Activated T-helper 17 cell treated with anti-CD3 and anti-CD28 coated beads, Interleukin-2, amount 50 U/mL, for 72 hours (primary cell): ENCODE results near the gene EHBP1. TPM values are rescaled to one million over a fixed set of nuclear protein-coding genes. Genes with fewer than 3 reads are reported as not detected.

Experiments used
- ATAC-seq: fragments of 150-1000 bp; cut with Tn5 transposase; replicated peaks from 2 replicates; pipeline ENCODE4 v1.10.0; 2021; ENCODE audit warnings: mild to moderate bottlenecking, moderate library complexity
- H3K27ac Mint-ChIP-seq: one replicate; pipeline ENCODE4 v1.8.0; 2022; ENCODE audit warnings: mixed read lengths
- H3K27me3 Mint-ChIP-seq: one replicate; pipeline ENCODE4 v1.8.0; 2022; ENCODE audit warnings: mixed read lengths
- H3K36me3 Mint-ChIP-seq: one replicate; pipeline ENCODE4 v1.8.0; 2022; ENCODE audit warnings: low read depth, mild to moderate bottlenecking, mixed read lengths
- H3K4me1 Mint-ChIP-seq: one replicate; pipeline ENCODE4 v1.8.0; 2022; ENCODE audit warnings: mixed read lengths
- H3K4me3 Mint-ChIP-seq: one replicate; pipeline ENCODE4 v1.8.0; 2022; ENCODE audit warnings: mild to moderate bottlenecking, mixed read lengths
- H3K9me3 Mint-ChIP-seq: one replicate; pipeline ENCODE4 v1.8.0; 2022; ENCODE audit warnings: mixed read lengths
- total RNA-seq, 2 donors: library from RNA; stranded (reverse); gene quantifications; one replicate each; pipeline ENCODE4 v1.2.3, GENCODE V29; 2022

EHBP1 gene
- total RNA-seq, 2 donors from 2014 or later, result 21.5 to 22.0 TPM

DNA sequence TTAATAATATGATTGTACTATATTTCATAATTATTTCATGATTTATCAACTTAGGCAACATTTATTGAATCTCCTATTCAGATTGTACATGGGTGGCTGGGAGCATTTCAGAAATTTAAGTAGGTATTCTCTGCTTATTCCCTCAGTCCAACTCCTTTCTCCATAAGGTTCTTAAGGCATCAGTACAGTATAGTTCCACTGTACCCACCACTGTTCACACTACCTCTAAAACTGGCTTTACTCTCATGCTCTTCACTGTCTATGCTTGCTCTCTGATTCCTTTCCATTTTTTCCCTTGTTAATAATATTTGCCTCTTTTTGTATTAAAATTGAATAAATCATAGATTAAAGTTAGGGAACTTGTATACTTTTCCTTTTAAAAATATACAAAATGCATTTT is 89.8 kb downstream of the EHBP1 start:
- Mint-ChIP-seq H3K27me3 (no peaks in the 10 kb centered on the region), H3K4me3 (no peak overlapping the region), H3K9me3 (no peaks in the 10 kb centered on the region), H3K4me1 (peaks cover 5% of the 10 kb centered on the region), H3K27ac (no peak overlapping the region), H3K36me3 (no peaks in the 10 kb centered on the region)
- no peak for ATAC-seq

DNA sequence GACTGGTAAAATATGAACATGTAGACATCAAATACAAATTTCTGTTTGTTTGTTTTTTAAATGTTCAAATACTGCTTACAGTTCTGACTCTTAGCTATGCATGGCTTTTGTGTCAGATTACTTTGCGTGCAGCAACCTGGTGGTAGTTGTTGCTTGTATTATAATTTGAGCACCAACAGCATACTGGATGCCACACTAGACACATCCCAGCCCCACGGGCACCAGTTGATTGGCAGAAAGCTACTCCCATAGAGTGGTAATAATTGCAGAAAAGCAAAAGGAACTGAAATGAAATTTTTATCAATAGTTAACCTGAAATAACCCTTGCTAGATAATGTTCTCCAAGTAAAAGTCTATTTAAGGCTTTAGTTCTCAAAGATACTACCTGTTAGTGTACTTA is 91.6 kb downstream of the EHBP1 start:
- Mint-ChIP-seq H3K27me3 (no peaks in the 10 kb centered on the region), H3K4me1 (peaks cover 5% of the 10 kb centered on the region), H3K9me3 (no peaks in the 10 kb centered on the region), H3K4me3 (no peak overlapping the region), H3K27ac (no peak overlapping the region), H3K36me3 (no peaks in the 10 kb centered on the region)
- ATAC-seq, result no peak

DNA sequence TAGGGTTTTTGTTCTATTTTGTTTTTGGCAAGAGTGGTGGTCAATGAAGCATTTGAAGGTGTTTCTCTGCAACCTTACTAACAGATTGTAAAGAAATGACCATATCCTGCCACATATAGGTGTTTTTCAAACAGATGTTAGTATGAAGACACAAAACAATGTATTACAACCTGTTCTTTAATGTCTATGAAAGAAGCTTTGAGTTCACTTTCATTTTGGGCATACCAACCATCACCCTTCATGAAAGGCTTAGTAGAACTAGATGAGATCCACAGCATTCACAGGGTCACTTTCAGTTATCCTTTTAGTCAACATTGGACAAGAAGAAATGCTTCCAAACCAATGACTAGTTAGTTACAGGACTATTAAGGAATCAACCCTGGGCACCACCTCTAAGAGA is 95.1 kb downstream of the EHBP1 start:
- peaks cover 3% of the 10 kb centered on the region for H3K36me3 Mint-ChIP-seq

DNA sequence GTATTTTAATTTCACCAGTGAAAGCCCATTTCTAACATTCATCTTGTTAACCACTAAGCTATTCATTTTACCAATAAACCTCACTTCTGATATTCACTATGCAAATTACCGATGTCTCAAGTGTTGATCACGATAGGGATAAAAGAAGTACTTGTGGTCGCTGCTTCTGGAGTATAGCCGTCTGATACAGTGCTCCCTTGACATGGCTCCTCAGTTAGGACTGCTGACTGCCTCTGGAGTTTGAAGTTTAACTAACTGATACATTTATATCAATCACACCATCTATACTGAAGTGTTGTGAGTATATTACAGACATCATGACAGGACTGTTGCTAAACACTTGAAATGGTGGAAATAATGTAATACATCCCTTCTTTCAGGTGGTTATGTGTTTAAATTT is 95.6 kb downstream of the EHBP1 start:
- peak overlapping the region; percentile 13 for H3K4me3 Mint-ChIP-seq
- H3K9me3 Mint-ChIP-seq, result no peaks in the 10 kb centered on the region
- no peak overlapping the region for H3K27ac Mint-ChIP-seq
- no peaks in the 10 kb centered on the region for H3K27me3 Mint-ChIP-seq
- peaks cover 8% of the 10 kb centered on the region for H3K36me3 Mint-ChIP-seq
- H3K4me1 Mint-ChIP-seq, result peaks cover 5% of the 10 kb centered on the region
- no peak for ATAC-seq

More for the DNA sequence above, 95.1 kb downstream of the EHBP1 start:
- peak; percentile 35 for ATAC-seq
- H3K4me3 Mint-ChIP-seq, result no peak overlapping the region
- peaks cover 5% of the 10 kb centered on the region for H3K4me1 Mint-ChIP-seq
- H3K9me3 Mint-ChIP-seq, result no peaks in the 10 kb centered on the region
- no peak overlapping the region for H3K27ac Mint-ChIP-seq
- H3K27me3 Mint-ChIP-seq, result no peaks in the 10 kb centered on the region

DNA sequence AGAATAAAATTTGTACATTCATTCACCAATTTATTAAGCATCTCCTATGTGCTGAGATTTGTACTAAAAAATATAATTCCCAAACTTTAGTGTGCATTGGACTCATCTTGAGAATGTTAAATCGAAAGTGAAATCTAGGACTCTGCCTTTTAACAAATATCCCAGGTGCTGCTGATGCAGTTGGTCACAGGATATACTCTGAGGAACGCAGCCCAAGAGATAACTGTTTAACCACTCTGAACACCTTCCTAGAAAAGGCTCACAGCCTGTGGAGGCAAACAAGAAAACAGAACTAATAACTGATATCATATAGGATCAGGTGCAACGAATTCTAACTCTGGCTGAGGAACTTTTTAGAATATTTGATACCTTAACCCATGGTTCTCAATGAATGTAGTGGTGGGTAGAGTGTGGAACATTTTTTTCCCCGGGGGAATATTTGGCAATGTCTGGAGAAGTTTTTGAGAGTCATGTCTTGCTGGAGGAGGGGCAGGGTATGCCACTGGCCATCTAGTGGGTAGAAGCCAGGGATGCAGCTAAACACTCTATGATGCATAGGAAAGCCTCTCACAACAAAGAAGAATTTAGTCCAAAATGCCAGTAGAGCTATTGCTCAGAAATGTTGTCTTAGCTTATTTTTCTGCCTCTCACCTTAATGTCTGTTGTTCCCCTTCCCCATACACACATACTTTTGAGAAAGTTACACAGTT is 96.5 kb downstream of the EHBP1 start:
- H3K36me3 Mint-ChIP-seq, result peaks cover 11% of the 10 kb centered on the region
- no peaks in the 10 kb centered on the region for H3K27me3 Mint-ChIP-seq
- H3K4me1 Mint-ChIP-seq, result peaks cover 5% of the 10 kb centered on the region
- no peaks in the 10 kb centered on the region for H3K9me3 Mint-ChIP-seq
- peak; percentile 45 for ATAC-seq
- H3K27ac Mint-ChIP-seq, result peak overlapping the region; percentile 26
- peak overlapping the region; percentile 55 for H3K4me3 Mint-ChIP-seq

DNA sequence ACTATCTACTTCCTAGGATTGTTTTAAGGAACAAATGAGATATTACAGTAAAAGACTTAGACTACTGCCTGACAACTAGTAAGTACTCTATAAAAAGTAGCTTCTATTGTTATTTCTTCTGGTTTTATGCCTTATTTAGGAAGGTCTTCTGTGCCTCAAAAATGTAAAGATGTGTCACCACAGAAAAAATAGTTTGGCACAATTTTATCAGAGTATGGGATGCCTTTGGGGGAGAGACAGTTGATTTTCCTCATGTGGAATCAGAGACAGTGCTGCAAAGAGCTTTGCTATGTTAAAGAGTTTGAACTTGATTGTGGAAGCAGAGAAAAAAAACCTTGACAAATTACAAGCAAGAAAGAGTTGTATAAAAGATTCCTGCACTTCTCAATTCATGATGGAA is 98.4 kb downstream of the EHBP1 start:
- peaks cover 4% of the 10 kb centered on the region for H3K9me3 Mint-ChIP-seq
- no peak for ATAC-seq
- peaks cover 10% of the 10 kb centered on the region for H3K4me1 Mint-ChIP-seq
- no peak overlapping the region for H3K4me3 Mint-ChIP-seq
- no peak overlapping the region for H3K27ac Mint-ChIP-seq
- H3K36me3 Mint-ChIP-seq, result peaks cover 19% of the 10 kb centered on the region
- no peaks in the 10 kb centered on the region for H3K27me3 Mint-ChIP-seq

DNA sequence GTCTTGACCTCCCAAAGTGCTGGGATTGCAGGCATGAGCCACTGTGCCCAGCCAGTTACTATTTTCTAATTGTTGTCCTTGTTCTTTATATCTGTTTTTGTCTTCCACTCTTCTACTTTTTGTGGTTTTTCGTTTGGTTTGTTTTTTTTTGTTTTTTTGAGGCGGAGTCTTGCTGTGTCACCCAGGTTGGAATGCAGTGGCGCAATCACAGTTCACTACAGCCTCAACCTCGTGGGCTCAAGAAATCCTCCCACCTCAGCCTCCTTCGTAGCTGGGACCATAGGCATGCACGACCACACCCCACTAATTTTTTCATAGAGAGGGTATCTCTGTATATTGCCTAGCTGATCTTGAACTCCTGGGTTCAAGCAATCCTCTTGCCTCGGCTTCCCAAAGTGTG is 100.7 kb downstream of the EHBP1 start:
- Mint-ChIP-seq H3K27ac (no peak overlapping the region), H3K27me3 (no peaks in the 10 kb centered on the region), H3K36me3 (peaks cover 19% of the 10 kb centered on the region), H3K4me3 (no peak overlapping the region), H3K9me3 (peaks cover 4% of the 10 kb centered on the region), H3K4me1 (peaks cover 5% of the 10 kb centered on the region)
- ATAC-seq, result no peak

DNA sequence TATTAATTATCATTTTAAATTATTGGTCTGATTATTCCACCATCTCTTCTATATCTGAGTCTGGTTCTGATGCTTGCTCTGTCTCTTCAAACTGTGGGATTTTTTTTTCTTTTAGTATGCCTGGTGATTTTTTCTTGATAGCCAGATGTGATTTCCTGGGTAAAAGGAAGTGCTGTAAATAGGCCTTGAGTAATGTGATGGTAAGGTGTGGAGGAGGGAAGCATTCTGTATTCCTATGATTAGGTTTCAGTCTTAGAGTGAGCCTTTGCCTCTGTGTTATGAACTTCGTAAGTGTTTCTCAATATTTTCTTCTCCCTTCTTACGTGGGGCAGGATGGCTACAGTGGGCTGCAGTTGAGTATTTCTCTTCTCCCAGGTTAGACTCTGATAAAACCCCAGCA is 103.0 kb downstream of the EHBP1 start:
- peaks cover 5% of the 10 kb centered on the region for H3K4me1 Mint-ChIP-seq
- H3K4me3 Mint-ChIP-seq, result no peak overlapping the region
- ATAC-seq, result no peak
- H3K27me3 Mint-ChIP-seq, result no peaks in the 10 kb centered on the region
- peaks cover 4% of the 10 kb centered on the region for H3K9me3 Mint-ChIP-seq
- peaks cover 19% of the 10 kb centered on the region for H3K36me3 Mint-ChIP-seq
- H3K27ac Mint-ChIP-seq, result no peak overlapping the region

DNA sequence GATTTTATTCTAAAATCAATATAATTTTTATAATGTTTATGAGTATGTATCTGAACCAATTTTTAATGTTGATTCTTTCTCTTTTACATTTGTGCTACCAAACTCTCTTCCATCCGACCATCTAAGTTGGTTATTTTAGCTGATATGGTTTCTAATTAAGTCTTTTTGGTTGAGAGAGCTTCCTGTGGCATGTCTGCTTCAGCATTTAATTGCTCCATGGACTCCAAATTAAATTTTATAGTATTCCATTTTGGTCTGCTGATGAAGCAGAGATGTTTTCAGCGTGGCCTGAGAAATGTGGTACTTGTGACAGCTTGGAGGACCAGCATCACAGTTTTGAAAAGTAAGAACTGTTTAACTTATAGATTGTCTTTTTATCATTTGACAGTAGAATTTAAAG is 105.6 kb downstream of the EHBP1 start:
- Mint-ChIP-seq H3K27me3 (no peaks in the 10 kb centered on the region), H3K4me3 (no peak overlapping the region), H3K27ac (no peak overlapping the region), H3K9me3 (peaks cover 4% of the 10 kb centered on the region), H3K36me3 (peaks cover 11% of the 10 kb centered on the region), H3K4me1 (peaks cover 5% of the 10 kb centered on the region)
- ATAC-seq, result no peak

DNA sequence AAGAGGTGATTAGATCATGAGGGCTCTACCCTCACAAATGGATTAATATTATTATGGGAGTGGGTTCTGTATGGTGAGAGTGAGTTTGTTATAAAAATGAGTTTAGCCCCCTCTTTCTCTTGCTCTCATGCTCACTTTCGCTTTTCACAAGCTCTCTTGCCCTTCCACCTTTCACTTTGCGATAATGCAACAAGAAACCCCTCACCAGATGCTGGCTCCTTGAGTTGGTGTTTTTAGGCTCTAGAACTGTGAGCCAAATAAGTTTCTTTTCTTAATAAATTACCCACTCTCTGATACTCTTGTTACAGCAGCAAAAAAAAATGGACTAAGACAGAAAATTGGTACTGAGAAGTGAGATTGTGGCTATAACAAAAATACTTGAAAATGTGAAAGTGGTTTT is 106.5 kb downstream of the EHBP1 start:
- no peaks in the 10 kb centered on the region for H3K27me3 Mint-ChIP-seq
- H3K27ac Mint-ChIP-seq, result no peak overlapping the region
- H3K9me3 Mint-ChIP-seq, result peaks cover 4% of the 10 kb centered on the region
- H3K4me3 Mint-ChIP-seq, result no peak overlapping the region
- peaks cover 7% of the 10 kb centered on the region for H3K36me3 Mint-ChIP-seq
- ATAC-seq, result no peak
- peaks cover 5% of the 10 kb centered on the region for H3K4me1 Mint-ChIP-seq

DNA sequence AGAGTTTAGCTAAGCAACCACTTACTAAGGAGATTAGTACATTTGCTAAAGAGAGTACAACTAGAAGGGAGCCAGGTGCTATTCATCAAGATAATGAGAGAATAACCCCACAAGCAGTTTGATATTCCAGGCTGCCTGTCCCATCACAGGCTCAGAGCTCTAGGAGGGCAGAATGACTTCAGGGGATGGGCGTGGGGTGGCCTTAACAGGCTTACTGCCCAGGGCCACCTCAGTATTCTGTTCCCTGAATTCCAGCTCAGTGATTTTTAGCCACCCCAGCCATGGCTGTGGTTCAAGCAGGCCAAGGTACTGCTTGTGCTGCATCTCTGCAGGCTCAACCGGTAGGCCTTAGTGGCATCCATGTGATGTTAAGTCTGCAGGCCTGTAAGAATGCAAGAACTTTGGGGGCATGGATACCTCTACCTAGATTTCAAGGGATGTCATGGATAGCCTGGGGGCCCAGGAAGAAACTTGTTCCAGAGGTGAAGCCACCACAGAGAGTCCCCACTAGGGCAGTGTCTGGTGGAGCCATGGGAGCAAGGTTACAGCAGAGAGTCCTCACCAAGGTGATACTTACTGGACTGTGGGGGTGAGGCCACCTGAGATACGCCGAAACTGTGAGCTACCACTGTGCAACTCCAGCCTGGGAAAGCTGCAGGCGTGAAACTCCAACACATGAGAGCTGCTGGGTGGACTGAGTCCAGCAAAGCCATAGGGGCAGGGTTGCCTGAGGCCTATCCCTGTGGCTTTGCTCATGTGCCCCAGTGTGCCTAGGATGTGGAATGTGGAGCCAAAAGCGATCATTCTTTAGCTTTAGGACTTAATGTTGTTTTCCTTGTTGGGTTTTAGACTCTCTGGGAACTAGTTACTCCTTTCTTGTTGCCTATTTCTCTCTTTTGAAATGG is 107.7 kb downstream of the EHBP1 start:
- H3K27me3 Mint-ChIP-seq, result no peaks in the 10 kb centered on the region
- H3K27ac Mint-ChIP-seq, result no peak overlapping the region
- H3K9me3 Mint-ChIP-seq, result peaks cover 8% of the 10 kb centered on the region
- no peaks in the 10 kb centered on the region for H3K36me3 Mint-ChIP-seq
- no peak overlapping the region for H3K4me3 Mint-ChIP-seq
- H3K4me1 Mint-ChIP-seq, result peaks cover 10% of the 10 kb centered on the region
- no peak for ATAC-seq

DNA sequence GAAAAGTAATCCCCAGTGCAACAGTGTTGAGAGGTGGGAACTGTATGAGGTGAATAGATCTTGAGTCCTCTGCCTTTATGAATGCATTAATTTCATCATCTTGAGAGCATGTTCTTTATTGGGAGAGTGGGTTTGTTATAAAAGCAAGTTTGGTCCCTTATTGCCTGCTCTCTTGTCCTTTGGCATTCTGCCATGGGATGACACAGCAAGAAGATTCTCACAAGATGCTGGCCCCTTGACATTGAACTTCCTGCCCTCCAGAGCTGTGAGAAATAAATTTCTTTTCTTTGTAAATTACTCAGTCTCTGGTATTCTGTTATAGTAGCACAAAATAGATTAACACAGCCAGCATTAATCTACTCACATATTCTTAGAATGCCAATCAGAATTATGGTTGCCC is 108.6 kb downstream of the EHBP1 start:
- peaks cover 3% of the 10 kb centered on the region for H3K9me3 Mint-ChIP-seq
- H3K36me3 Mint-ChIP-seq, result no peaks in the 10 kb centered on the region
- no peak overlapping the region for H3K4me3 Mint-ChIP-seq
- no peak overlapping the region for H3K27ac Mint-ChIP-seq
- peaks cover 5% of the 10 kb centered on the region for H3K4me1 Mint-ChIP-seq
- ATAC-seq, result no peak
- H3K27me3 Mint-ChIP-seq, result no peaks in the 10 kb centered on the region

DNA sequence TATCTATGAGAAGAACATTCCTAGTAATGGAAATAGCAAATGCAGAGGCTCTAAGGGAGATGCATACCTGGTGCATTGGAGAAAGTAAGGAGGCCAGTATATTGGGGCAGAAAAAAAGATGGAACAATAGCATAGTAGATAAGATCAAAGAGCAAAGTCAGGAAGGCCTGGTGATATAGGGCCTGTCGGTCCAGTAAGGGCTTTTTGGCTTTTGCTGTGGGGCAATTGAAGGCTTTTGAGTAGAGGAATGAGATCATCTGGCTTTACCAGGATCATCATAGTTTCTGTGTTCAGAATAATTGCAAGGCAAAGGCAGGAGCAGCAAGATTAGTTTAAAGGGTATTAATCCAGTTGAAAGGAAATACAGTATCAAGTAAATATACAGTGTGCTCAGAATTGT is 111.8 kb downstream of the EHBP1 start:
- H3K36me3 Mint-ChIP-seq, result no peaks in the 10 kb centered on the region
- no peaks in the 10 kb centered on the region for H3K27me3 Mint-ChIP-seq
- no peak overlapping the region for H3K27ac Mint-ChIP-seq
- peaks cover 5% of the 10 kb centered on the region for H3K4me1 Mint-ChIP-seq
- no peak for ATAC-seq
- no peak overlapping the region for H3K4me3 Mint-ChIP-seq
- H3K9me3 Mint-ChIP-seq, result peaks cover 3% of the 10 kb centered on the region

DNA sequence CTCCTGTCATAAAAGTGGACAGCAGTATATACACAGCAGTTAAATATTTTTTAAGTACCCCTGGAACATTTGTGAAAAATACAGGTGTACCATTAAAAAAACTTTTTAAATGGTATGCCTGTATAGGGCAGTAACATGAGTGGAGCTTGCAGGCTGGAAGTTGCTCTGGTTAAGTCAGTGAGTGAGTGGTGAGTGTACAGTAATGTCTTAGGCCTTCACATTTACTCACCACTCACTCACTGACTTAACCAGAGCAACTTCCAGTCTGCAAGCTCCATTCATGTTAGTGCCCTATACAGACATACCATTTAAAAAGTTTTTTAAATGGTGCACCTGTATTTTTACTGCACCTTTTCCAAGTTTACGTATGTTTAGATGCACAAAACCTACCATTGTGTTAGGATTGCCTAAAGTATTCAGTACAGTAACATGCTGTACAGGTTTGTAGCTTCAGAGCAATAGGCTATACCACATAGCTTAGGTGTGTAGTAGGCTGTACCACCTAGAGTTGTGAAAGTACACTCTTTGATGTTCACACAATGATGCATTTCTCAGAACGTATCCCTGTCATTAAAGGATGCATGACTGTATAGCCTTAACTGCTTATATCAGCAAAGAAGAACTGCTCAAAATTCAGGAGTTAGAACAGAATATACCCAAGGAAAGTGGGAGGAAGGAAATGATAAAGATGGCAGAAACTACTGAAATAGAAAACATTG is 112.6 kb downstream of the EHBP1 start:
- no peak overlapping the region for H3K4me3 Mint-ChIP-seq
- H3K36me3 Mint-ChIP-seq, result no peaks in the 10 kb centered on the region
- no peak overlapping the region for H3K27ac Mint-ChIP-seq
- no peaks in the 10 kb centered on the region for H3K27me3 Mint-ChIP-seq
- H3K4me1 Mint-ChIP-seq, result peaks cover 5% of the 10 kb centered on the region
- ATAC-seq, result peak; percentile 62
- H3K9me3 Mint-ChIP-seq, result peaks cover 3% of the 10 kb centered on the region
